ENCODE results near the gene SREK1IP1. TPM values are rescaled to one million over a fixed set of nuclear protein-coding genes. Genes with fewer than 3 reads are reported as not detected.

Gene SREK1IP1
- total and polyA plus RNA-seq, 10 of the 15 experiments (the other 5 are each of a cell fraction or from before 2014, with no cell fraction given): 9.1 to 60.3 (median 26.9) TPM

- no peak for TF ChIP-seq USF2 (IDR thresholded peaks at IDR 0.05; ENCODE audit: borderline replicate concordance, low read depth, low read length)
- no peak for TF ChIP-seq SRF (IDR thresholded peaks at IDR 0.05; ENCODE audit: low read depth in 2 of 2, low read length in 2 of 2)
Observed at GRCh38 chr5:64788156-64788555, 19.7 kb upstream of the SREK1IP1 start (continued).

- no TSS peak for BruUV-seq (replicated peaks)
- no peak overlapping the region for H2AFZ ChIP-seq (ENCODE audit: control insufficient read depth, low read depth, low read length)
- no peaks in the 10 kb centered on the region for H4K20me1 ChIP-seq (ENCODE audit: control insufficient read depth, insufficient read depth)
- SMC1A ChIA-PET (ENCODE audit: uncharacterized antibody, unreplicated experiment): interaction anchor here (8.9 kb wide), 1 partner anchor 149 kb away, joined by 91 read pairs; no protein-coding TSS in a partner anchor
- no peak overlapping the region for H3K27ac ChIP-seq (ENCODE audit: control insufficient read depth, insufficient read depth)
- DNase-seq (ENCODE audit: low read depth, low spot score): no peak
- H3K4me1 ChIP-seq (ENCODE audit: control insufficient read depth, insufficient read depth, low read length): no peaks in the 10 kb centered on the region
- no peak for TF ChIP-seq CEBPZ (IDR thresholded peaks at IDR 0.05; ENCODE audit: low read depth, low read length)
- intact Hi-C loops (cut with micrococcal nuclease; ENCODE audit: unreplicated experiment): loop anchor here (10.0 kb wide), 1 partner anchor 642 kb away; no protein-coding TSS in a partner anchor
- in situ Hi-C loops (cut with MboI): loop anchor here (5.0 to 10.0 kb wide), 2 partner anchors 154 to 562 kb away; no protein-coding TSS in a partner anchor
- no peaks in the 10 kb centered on the region for H3K27me3 ChIP-seq (replicated peaks in 1 of 2; ENCODE audit: control insufficient read depth in 2 of 2, insufficient read depth in 2 of 2, low read length in 1 of 2)
- no peak for FAIRE-seq
- no peaks in the 10 kb centered on the region for H3K79me2 ChIP-seq (ENCODE audit: control insufficient read depth, insufficient read depth, low read length)
- 70% methylated on average over 2 of the region's 2 CpGs for WGBS (ENCODE audit: insufficient coverage, insufficient replicate concordance, low lambda C conversion rate, missing lambda C conversion rate)
- no peaks in the 10 kb centered on the region; the same call in 2 of the 3 replicates for H3K9me3 ChIP-seq (replicated peaks; ENCODE audit: control insufficient read depth, insufficient read depth, low read length)
- no peak overlapping the region for H3K9ac ChIP-seq (ENCODE audit: control insufficient read depth, insufficient read depth, low read length)
- H3K4me2 ChIP-seq (ENCODE audit: control insufficient read depth, insufficient read depth): no peak overlapping the region
- ATAC-seq: no peak
- RAD21 ChIA-PET (ENCODE audit: unreplicated experiment): no interaction called here
- H3K36me3 ChIP-seq (ENCODE audit: control insufficient read depth in 2 of 2, insufficient read depth in 2 of 2, low read length in 1 of 2): peaks cover 0 to 4% of the 10 kb centered on the region in 2 experiments; a peak in 2 of 4 replicates
- H3K4me3 ChIP-seq: no peak overlapping the region
- POLR2A ChIA-PET: no interaction called here
- CTCF ChIA-PET: interaction anchor here (0.6 to 8.9 kb wide), 4 partner anchors 11 to 149 kb away, joined by 3 to 161 read pairs (median 4); no protein-coding TSS in a partner anchor
Observed at GRCh38 chr5:64786372-64786771, 17.9 kb upstream of the SREK1IP1 start.

All from GM12878 (cell line).